K562 treated with DMSO at 1 percent for 48 hours (cell line): ENCODE measurements around the gene CELA3B. TPM values are rescaled to one million over a fixed set of nuclear protein-coding genes. Genes with fewer than 3 reads are reported as not detected.

Experiments used
- total RNA-seq: library from RNA; unstranded; fragments of 300-600 nt; gene quantifications from 2 replicates; pipeline ENCODE4 v1.2.3, GENCODE V29; 2022; ENCODE audit warnings: low replicate concordance; ENCODE audit errors: extremely low read depth

Gene CELA3B, protein sequence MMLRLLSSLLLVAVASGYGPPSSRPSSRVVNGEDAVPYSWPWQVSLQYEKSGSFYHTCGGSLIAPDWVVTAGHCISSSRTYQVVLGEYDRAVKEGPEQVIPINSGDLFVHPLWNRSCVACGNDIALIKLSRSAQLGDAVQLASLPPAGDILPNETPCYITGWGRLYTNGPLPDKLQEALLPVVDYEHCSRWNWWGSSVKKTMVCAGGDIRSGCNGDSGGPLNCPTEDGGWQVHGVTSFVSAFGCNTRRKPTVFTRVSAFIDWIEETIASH
- not detected in 2 replicates for total RNA-seq

DNA sequence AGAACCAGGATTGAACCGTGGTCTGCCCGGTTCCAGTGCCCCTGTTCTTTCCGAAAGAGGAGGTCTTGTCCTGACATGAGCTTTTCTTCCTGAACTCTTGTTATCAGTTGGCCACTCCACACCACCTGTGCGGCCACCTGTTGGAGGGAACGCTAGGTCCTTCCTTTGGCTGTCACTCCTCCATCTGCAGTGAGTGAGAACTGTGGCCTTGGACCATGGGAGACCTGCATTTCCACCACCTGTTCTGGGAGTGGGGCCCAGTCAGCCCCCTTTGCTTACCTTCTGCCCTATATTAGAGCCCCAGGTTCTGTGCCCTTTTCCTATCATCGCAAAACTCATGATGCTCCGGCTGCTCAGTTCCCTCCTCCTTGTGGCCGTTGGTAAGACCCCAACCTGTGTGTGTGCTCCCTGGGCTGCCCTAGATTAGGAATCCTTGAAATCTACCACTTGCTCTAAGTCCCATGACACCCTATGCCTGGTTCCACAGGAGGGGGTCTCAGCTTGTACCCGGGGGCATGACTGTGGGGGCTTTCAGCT is at the start of gene CELA3B:
CELA3B (plus strand) TSS at position 320 of the 537 bp plus-strand sequence; CDS start at position 338, 18 bp downstream.

DNA sequence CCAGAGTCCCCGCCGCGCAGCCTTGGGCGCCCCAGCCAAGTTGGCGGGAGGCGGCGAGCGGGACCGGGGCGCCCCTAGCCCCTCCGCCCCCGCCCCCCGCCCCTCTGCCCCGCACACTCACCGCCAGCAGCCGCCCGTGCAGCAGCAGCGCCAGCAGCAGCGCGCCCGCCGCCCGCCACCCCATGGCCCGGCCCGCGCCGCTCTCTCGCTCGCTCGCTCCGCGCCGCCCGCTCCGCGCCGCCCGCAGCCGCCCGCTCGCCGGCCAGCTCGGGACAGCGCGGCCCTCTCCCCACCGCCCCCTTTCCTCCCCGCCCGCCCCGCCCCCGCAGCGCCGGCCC is 39.8 kb upstream of the CELA3B start, which contains the start of gene HSPG2:
HSPG2 (minus strand) TSS at position 277 of the 338 bp plus-strand sequence; CDS start at position 184, 93 bp downstream.

DNA sequence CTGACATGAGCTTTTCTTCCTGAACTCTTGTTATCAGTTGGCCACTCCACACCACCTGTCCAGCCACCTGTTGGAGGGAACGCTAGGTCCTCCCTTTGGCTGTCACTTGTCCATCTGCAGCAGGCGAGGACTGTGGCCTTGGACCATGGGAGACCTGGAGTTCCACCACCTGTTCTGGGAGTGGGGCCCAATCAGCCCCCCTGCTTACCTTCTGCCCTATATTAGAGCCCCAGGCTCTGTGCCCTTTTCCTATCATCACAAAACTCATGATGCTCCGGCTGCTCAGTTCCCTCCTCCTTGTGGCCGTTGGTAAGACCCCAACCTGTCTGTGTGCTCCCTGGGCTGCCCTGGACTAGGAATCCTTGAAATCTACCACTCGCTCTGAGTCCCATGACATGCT is 24.6 kb downstream of the CELA3B start, which contains the start of gene CELA3A:
CELA3A (plus strand) TSS at position 249 of the 400 bp plus-strand sequence; CDS start at position 267, 18 bp downstream.

Other genes starting within 250 kb of the CELA3B start
- gene USP48, start 193.9 kb upstream of the CELA3B start, total RNA-seq = not detected in 2 replicates
- gene LDLRAD2, start 164.8 kb upstream of the CELA3B start, total RNA-seq = not detected in 2 replicates
- not detected in 2 replicates for gene HSPG2, start 39.7 kb upstream of the CELA3B start, total RNA-seq
- not detected in 2 replicates for gene CELA3A, start 24.6 kb downstream of the CELA3B start, total RNA-seq
- 1,337 TPM in 1 of 2 replicates, not detected in the other for gene CDC42, start 75.7 kb downstream of the CELA3B start, total RNA-seq
- not detected in 2 replicates for gene WNT4, start 166.1 kb downstream of the CELA3B start, total RNA-seq